HG02798 (cell line): ENCODE data around the gene ITPR2.
"Not testable (repeated sequence)": the region's sequence is repeated elsewhere in the genome, so short reads cannot be mapped to it uniquely, and the experiment has no call there.

Experiments used
- ATAC-seq: cut with Tn5 transposase; IDR thresholded peaks from one replicate; pipeline ENCODE4 v1.9.1; 2021; ENCODE audit warnings: mild to moderate bottlenecking; ENCODE audit not compliant: unreplicated experiment, poor library complexity

The ITPR2 gene

GRCh38 chr12:26768611-26769603 is 64.1 kb downstream of the ITPR2 start:
- ATAC-seq, result peak; percentile 70

GRCh38 chr12:26767865-26768264 is 65.1 kb downstream of the ITPR2 start:
- ATAC-seq, result no peak

GRCh38 chr12:26767116-26767515 is 65.9 kb downstream of the ITPR2 start:
- ATAC-seq, result no peak

GRCh38 chr12:26762186-26762585 is 70.8 kb downstream of the ITPR2 start:
- no peak for ATAC-seq

- no peak for ATAC-seq
Observed at GRCh38 chr12:26761775-26762174, 71.2 kb downstream of the ITPR2 start.

GRCh38 chr12:26760657-26761293 is 72.2 kb downstream of the ITPR2 start:
- ATAC-seq, result no peak

- not testable (repeated sequence) for ATAC-seq
Observed at GRCh38 chr12:26755362-26755761, 77.6 kb downstream of the ITPR2 start.

GRCh38 chr12:26754148-26754547 is 78.8 kb downstream of the ITPR2 start:
- ATAC-seq, result no peak

GRCh38 chr12:26751179-26751578 is 81.8 kb downstream of the ITPR2 start:
- no peak for ATAC-seq

- peak; percentile 42 for ATAC-seq
Observed at GRCh38 chr12:26750531-26751175, 82.3 kb downstream of the ITPR2 start.

GRCh38 chr12:26749781-26750180 is 83.2 kb downstream of the ITPR2 start:
- peak; percentile 79 for ATAC-seq

GRCh38 chr12:26748741-26749431 is 84.1 kb downstream of the ITPR2 start:
- peak; percentile 47 for ATAC-seq

- peak; percentile 21 for ATAC-seq
Observed at GRCh38 chr12:26748412-26748740, 84.6 kb downstream of the ITPR2 start.

- ATAC-seq, result no peak
Observed at GRCh38 chr12:26746121-26746714, 86.8 kb downstream of the ITPR2 start.

- ATAC-seq, result no peak
Observed at GRCh38 chr12:26744697-26745440, 88.1 kb downstream of the ITPR2 start.

- no peak for ATAC-seq
Observed at GRCh38 chr12:26744042-26744626, 88.9 kb downstream of the ITPR2 start.

GRCh38 chr12:26741584-26742227 is 91.3 kb downstream of the ITPR2 start:
- no peak for ATAC-seq

- no peak for ATAC-seq
Observed at GRCh38 chr12:26740991-26741390, 92.0 kb downstream of the ITPR2 start.

- no peak for ATAC-seq
Observed at GRCh38 chr12:26740348-26740747, 92.6 kb downstream of the ITPR2 start.
